DOHH2 (cell line): ENCODE measurements around the gene TPTE2.
A peak's percentile ranks its signal among the peaks of the same experiment; 100 is the strongest.

ENCODE experiments used
- H3F3A ChIP-seq: fragments of 200-600 bp; sonication (generic), shearing (Covaris generic); 2 replicates; pipeline ENCODE4 v1.6.0; 2016; ENCODE audit warnings: antibody characterized with exemption, mild to moderate bottlenecking; ENCODE audit not compliant: control insufficient read depth, insufficient read depth
- H3K27ac ChIP-seq: fragments of 200-600 bp; sonication (generic); 2 replicates; pipeline ENCODE4 v1.5.1; 2014; ENCODE audit warnings: low read depth, mild to moderate bottlenecking, low read length, moderate library complexity
- H3K27me3 ChIP-seq: fragments of 200-600 bp; sonication (generic); 2 replicates; pipeline ENCODE4 v1.6.1; 2014; ENCODE audit warnings: mild to moderate bottlenecking, low read length, mixed read lengths; ENCODE audit not compliant: control insufficient read depth
- H3K36me3 ChIP-seq: fragments of 200-600 bp; sonication (generic); 2 replicates; pipeline ENCODE4 v1.6.1; 2014; ENCODE audit warnings: mild to moderate bottlenecking, low read length, moderate library complexity, mixed read lengths; ENCODE audit not compliant: control insufficient read depth
- H3K4me1 ChIP-seq: fragments of 200-600 bp; sonication (generic); 2 replicates; pipeline ENCODE4 v1.6.1; 2014; ENCODE audit warnings: mild to moderate bottlenecking, low read length, mixed read lengths; ENCODE audit not compliant: control insufficient read depth
- H3K4me2 ChIP-seq: fragments of 200-600 bp; sonication (generic); 2 replicates; pipeline ENCODE4 v1.6.0; 2014; ENCODE audit warnings: mild to moderate bottlenecking, low read length, moderate library complexity
- H3K4me3 ChIP-seq: fragments of 200-600 bp; sonication (generic); 2 replicates; pipeline ENCODE4 v1.5.1; 2014; ENCODE audit warnings: mild to moderate bottlenecking, low read length, mixed read lengths
- H3K79me2 ChIP-seq: fragments of 200-600 bp; sonication (generic); 2 replicates; pipeline ENCODE4 v1.6.1; 2014; ENCODE audit warnings: mild to moderate bottlenecking, low read length, mixed read lengths; ENCODE audit not compliant: control insufficient read depth
- H3K9me2 ChIP-seq: fragments of 200-600 bp; sonication (generic); replicated peaks from 2 replicates; pipeline ENCODE4 v1.6.1; 2014; ENCODE audit warnings: mild to moderate bottlenecking, low read length, mixed read lengths; ENCODE audit not compliant: control insufficient read depth
- H3K9me3 ChIP-seq: fragments of 200-600 bp; sonication (generic); 2 replicates; pipeline ENCODE4 v1.6.1; 2014; ENCODE audit warnings: antibody characterized with exemption, low read length, mixed read lengths; ENCODE audit not compliant: control insufficient read depth, insufficient read depth
- H4K20me1 ChIP-seq: fragments of 200-600 bp; sonication (generic); 2 replicates; pipeline ENCODE4 v1.6.0; 2014; ENCODE audit warnings: low read depth, mild to moderate bottlenecking, antibody characterized with exemption, low read length, moderate library complexity; ENCODE audit not compliant: control insufficient read depth, insufficient read depth
- CTCF ChIP-seq: fragments of 200-600 bp; sonication (generic); IDR thresholded peaks from one replicate; pipeline ENCODE4 v1.5.1; 2014; ENCODE audit warnings: antibody characterized with exemption, mild to moderate bottlenecking, low read depth, low read length; ENCODE audit not compliant: poor library complexity, severe bottlenecking
- EZH2phosphoT487 ChIP-seq: fragments of 200-600 bp; sonication (generic); IDR thresholded peaks from 2 replicates; pipeline ENCODE4 v1.6.1; 2017; ENCODE audit warnings: borderline replicate concordance, mild to moderate bottlenecking, antibody characterized with exemption, low read length, moderate library complexity, mixed read lengths

TPTE2 gene

GRCh38 chr13:19605161-19605955 is 44.0 kb upstream of the TPTE2 start:
- Histone ChIP-seq H3K79me2 (no peaks in the 10 kb centered on the region), H3K9me2 (no peaks in the 10 kb centered on the region), H3K4me3 (no peak overlapping the region), H3K27me3 (peaks cover 6% of the 10 kb centered on the region), H3K27ac (no peak overlapping the region), H3K4me1 (no peaks in the 10 kb centered on the region), H4K20me1 (no peaks in the 10 kb centered on the region), H3K4me2 (no peak overlapping the region), H3K9me3 (peaks cover 6% of the 10 kb centered on the region), H3K36me3 (no peaks in the 10 kb centered on the region), H3F3A (no peaks in the 10 kb centered on the region)
- TF ChIP-seq EZH2phosphoT487 (no peak), CTCF (no peak)

GRCh38 chr13:19604306-19604705 is 43.0 kb upstream of the TPTE2 start:
- H3K4me3 ChIP-seq: no peak overlapping the region
- H3K79me2 ChIP-seq: no peaks in the 10 kb centered on the region
- H3K9me2 ChIP-seq: no peaks in the 10 kb centered on the region
- H3K4me2 ChIP-seq: no peak overlapping the region
- H3K9me3 ChIP-seq: peaks cover 6% of the 10 kb centered on the region
- H3K4me1 ChIP-seq: no peaks in the 10 kb centered on the region
- TF ChIP-seq CTCF: no peak
- no peak for TF ChIP-seq EZH2phosphoT487
- no peaks in the 10 kb centered on the region for H3F3A ChIP-seq
- H3K27me3 ChIP-seq: peaks cover 6% of the 10 kb centered on the region
- no peaks in the 10 kb centered on the region for H4K20me1 ChIP-seq
- no peak overlapping the region for H3K27ac ChIP-seq
- H3K36me3 ChIP-seq: no peaks in the 10 kb centered on the region

GRCh38 chr13:19601749-19602725 is 40.7 kb upstream of the TPTE2 start:
- Histone ChIP-seq H3F3A (no peaks in the 10 kb centered on the region), H3K4me2 (peak overlapping the region; percentile 47), H3K79me2 (no peaks in the 10 kb centered on the region), H3K9me2 (no peaks in the 10 kb centered on the region), H3K9me3 (peaks cover 6% of the 10 kb centered on the region), H4K20me1 (no peaks in the 10 kb centered on the region), H3K4me1 (no peaks in the 10 kb centered on the region), H3K4me3 (peak overlapping the region; percentile 43), H3K36me3 (no peaks in the 10 kb centered on the region), H3K27me3 (peaks cover 6% of the 10 kb centered on the region), H3K27ac (no peak overlapping the region)
- TF ChIP-seq CTCF (no peak), EZH2phosphoT487 (no peak)
